Tibial nerve (tissue), 4 donors: ENCODE measurements around the gene CDC42EP3. TPM values are rescaled to one million over a fixed set of nuclear protein-coding genes. Genes with fewer than 3 reads are reported as not detected.
A peak's percentile ranks its signal among the peaks of the same experiment; 100 is the strongest.

Source experiments
- DNase-seq, 2 donors: peaks; one replicate each; pipeline ENCODE4 v3.0.0-alpha.2; 2019; ENCODE audit warnings: low spot score in 2 of 2
- H3K27ac ChIP-seq, 4 donors: fragments of 200-600 bp; sonication (generic) in 3 of 4; one replicate each; pipeline ENCODE4 v1.5.1; 2017 to 2019; ENCODE audit warnings: mild to moderate bottlenecking in 1 of 4
- H3K27me3 ChIP-seq, 2 donors: fragments of 200-600 bp; sonication (generic) in 1 of 2; one replicate each; pipeline versions ENCODE4 v1.5.1 to v1.6.0; 2017 to 2019
- H3K36me3 ChIP-seq, 3 donors: fragments of 200-600 bp; sonication (generic); one replicate each; pipeline ENCODE4 v1.5.1; 2018 to 2019
- H3K4me1 ChIP-seq, 4 donors: fragments of 200-600 bp; sonication (generic) in 3 of 4; one replicate each; pipeline ENCODE4 v1.5.1; 2017 to 2019
- H3K4me3 ChIP-seq, 4 donors: fragments of 200-600 bp; sonication (generic) in 3 of 4; one replicate each; pipeline ENCODE4 v1.5.1; 2017 to 2019; ENCODE audit warnings: mild to moderate bottlenecking in 1 of 4, moderate library complexity in 1 of 4
- H3K9me3 ChIP-seq, 4 donors: fragments of 200-600 bp; sonication (generic) in 3 of 4; one replicate each; pipeline ENCODE4 v1.5.1; 2017 to 2019
- CTCF ChIP-seq, 5 experiments: fragments of 200-600 bp in 3 of 5; fragments of 450-650 bp in 2 of 5; sonication (generic) in 3 of 5; IDR thresholded peaks; one replicate each; pipeline ENCODE4 v1.5.1; 2016 to 2019; ENCODE audit warnings: antibody characterized with exemption in 5 of 5, mild to moderate bottlenecking in 3 of 5, moderate library complexity in 2 of 5
- EP300 ChIP-seq, 2 donors: sonication (generic); formaldehyde crosslinking; IDR thresholded peaks; one replicate each; pipeline ENCODE4 v1.6.1; 2017; ENCODE audit warnings: antibody characterized with exemption in 2 of 2, mild to moderate bottlenecking in 1 of 2
- POLR2A ChIP-seq, 2 donors: fragments of 450-650 bp; IDR thresholded peaks; one replicate each; pipeline ENCODE4 v1.6.1; 2017; ENCODE audit warnings: antibody characterized with exemption in 2 of 2, mild to moderate bottlenecking in 2 of 2, moderate library complexity in 2 of 2
- WGBS, 2 donors: methylation state at CpG; one replicate each; pipeline ENCODE4 v1.1.5; 2018; 5-methylcytosine and 5-hydroxymethylcytosine counted together
- total RNA-seq, 4 donors: library from RNA; depleted of rRNA; stranded (reverse); fragments of >200 nt; gene quantifications; one replicate each; pipeline ENCODE4 v1.1.0, GENCODE V29; 2016

CDC42EP3 gene
- total RNA-seq, 4 donors from 2014 or later: 31.8 to 58.6 (median 40.2) TPM

DNA sequence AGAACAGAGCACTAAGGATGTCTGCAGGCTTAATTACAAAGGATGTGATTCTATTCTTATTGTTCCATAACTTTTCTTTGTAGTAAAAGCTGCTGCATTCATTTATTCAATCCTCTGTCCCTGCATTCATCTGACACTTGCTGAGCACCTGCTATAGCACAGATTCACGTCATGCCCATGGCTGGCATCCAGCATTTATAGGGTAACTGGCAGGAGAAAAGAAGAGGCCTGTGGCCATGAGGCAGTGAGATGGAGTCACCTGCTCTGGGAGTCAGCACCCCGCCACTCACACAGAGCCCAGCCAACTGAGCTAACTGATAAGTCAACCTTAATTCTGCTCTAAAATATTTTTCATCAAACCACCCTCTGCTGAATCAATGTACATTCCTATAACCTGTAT is 18.3 kb upstream of the CDC42EP3 start:
- Histone ChIP-seq H3K27ac (peak overlapping the region in 3 of 4 donors; percentile 5 to 81 (median 70)), H3K4me3 (no peak overlapping the region), H3K27me3 (no peaks in the 10 kb centered on the region), H3K9me3 (no peaks in the 10 kb centered on the region), H3K36me3 (no peaks in the 10 kb centered on the region), H3K4me1 (peaks cover 0 to 18% (median 0%) of the 10 kb centered on the region in 4 donors)
- no peak for TF ChIP-seq CTCF (IDR thresholded peaks at IDR 0.05)
- DNase-seq: no peak
- WGBS, 2 donors: 64 to 65% methylated on average over 2 of the region's 2 CpGs

DNA sequence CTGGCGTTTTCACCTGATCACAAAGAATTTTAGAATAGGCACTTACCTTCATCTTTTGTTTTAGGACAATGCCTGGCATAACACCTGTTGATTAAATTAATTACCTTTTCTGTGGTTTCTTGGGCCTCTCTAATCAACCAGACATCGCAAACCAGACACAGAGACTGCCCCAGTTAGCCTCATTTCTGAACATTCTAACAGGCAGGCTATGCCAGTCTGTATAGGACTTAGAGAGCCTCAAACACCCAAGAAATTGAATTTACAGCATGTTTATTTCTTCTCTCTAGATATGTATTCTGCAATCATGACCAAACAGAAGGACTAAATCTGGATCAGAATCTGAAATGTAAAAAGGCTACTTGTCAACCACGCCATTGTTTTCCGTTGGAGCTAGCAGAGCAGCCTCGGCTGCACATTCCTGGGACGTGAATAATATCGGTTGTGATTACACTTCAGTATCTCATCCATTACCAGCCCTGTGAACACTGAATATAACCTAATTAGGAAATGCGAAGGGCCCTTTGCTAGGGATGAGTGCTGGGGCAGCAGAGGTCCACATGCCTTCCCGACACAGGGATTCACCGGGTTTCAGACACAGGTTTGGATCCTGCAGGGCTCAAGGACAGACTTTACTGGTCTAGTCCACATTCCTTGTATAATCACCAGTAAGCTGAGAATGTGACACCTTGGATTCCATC is 17.5 kb upstream of the CDC42EP3 start:
- WGBS, 2 donors: 46 to 52% methylated on average over 10 of the region's 10 CpGs
- Histone ChIP-seq H3K4me1 (peaks cover 0 to 18% (median 0%) of the 10 kb centered on the region in 4 donors), H3K9me3 (no peaks in the 10 kb centered on the region), H3K36me3 (no peaks in the 10 kb centered on the region), H3K27me3 (no peaks in the 10 kb centered on the region), H3K27ac (peak overlapping the region in 3 of 4 donors; percentile 36 to 81 (median 70)), H3K4me3 (no peak overlapping the region)
- TF ChIP-seq POLR2A (IDR thresholded peaks at IDR 0.05): no peak
- TF ChIP-seq CTCF (IDR thresholded peaks at IDR 0.05): no peak
- no peak for TF ChIP-seq EP300 (IDR thresholded peaks at IDR 0.05)
- DNase-seq: no peak

GRCh38 chr2:37686792-37687526 is 15.5 kb upstream of the CDC42EP3 start:
- Histone ChIP-seq H3K4me1 (peaks cover 0 to 18% (median 0%) of the 10 kb centered on the region in 4 donors), H3K27me3 (no peaks in the 10 kb centered on the region), H3K36me3 (no peaks in the 10 kb centered on the region), H3K9me3 (no peaks in the 10 kb centered on the region), H3K4me3 (no peak overlapping the region), H3K27ac (no peak overlapping the region)
- no peak for DNase-seq
- TF ChIP-seq POLR2A (IDR thresholded peaks at IDR 0.05): no peak
- TF ChIP-seq CTCF (IDR thresholded peaks at IDR 0.05): no peak
- no peak for TF ChIP-seq EP300 (IDR thresholded peaks at IDR 0.05)
- WGBS, 2 donors: 83 to 87% methylated on average over 1 of the region's 1 CpG

DNA sequence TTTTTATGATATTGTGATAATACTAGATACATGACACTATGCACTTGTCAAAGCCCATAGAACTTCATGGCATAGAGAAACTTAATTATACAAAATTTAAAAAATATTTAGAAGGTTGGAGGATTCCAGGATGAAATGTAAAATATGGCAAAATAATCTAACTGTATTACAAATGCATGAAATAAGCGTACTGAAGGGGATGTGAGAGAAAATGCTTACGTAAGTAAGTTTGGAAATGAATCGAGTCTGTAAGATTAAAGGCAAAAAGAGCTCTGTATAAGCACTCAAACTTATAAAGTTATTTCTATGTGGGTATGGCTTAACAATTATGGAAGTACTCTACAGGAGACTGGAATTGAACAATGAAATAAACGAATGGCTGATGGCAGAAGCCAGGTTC is 13.4 kb upstream of the CDC42EP3 start:
- no peaks in the 10 kb centered on the region for H3K27me3 ChIP-seq
- H3K9me3 ChIP-seq: no peaks in the 10 kb centered on the region
- H3K27ac ChIP-seq: no peak overlapping the region
- DNase-seq: no peak
- TF ChIP-seq POLR2A (IDR thresholded peaks at IDR 0.05) (no peak), CTCF (IDR thresholded peaks at IDR 0.05) (no peak), EP300 (IDR thresholded peaks at IDR 0.05) (no peak)
- 87 to 90% methylated on average over 4 of the region's 4 CpGs for WGBS, 2 donors
- H3K36me3 ChIP-seq: no peaks in the 10 kb centered on the region
- H3K4me3 ChIP-seq: no peak overlapping the region
- H3K4me1 ChIP-seq: peaks cover 0 to 17% (median 0%) of the 10 kb centered on the region in 4 donors
